ENCODE results near the gene TRIM63.

GRCh38 chr1:26097696-26098095 lies 30.3 kb upstream of the TRIM63 start:
- TF ChIP-seq CTCF (conservative IDR thresholded peaks at IDR 0.05; ENCODE audit: low read depth, low read length) (no peak), EZH2 (IDR thresholded peaks at IDR 0.05; ENCODE audit: borderline replicate concordance, low read depth, low read length, poor library complexity, severe bottlenecking) (no peak)

Data from A673 (cell line).